ENCODE measurements around the gene CCDC47. TPM values are rescaled to one million over a fixed set of nuclear protein-coding genes. Genes with fewer than 3 reads are reported as not detected.

Gene CCDC47
- total RNA-seq, 8 experiments from 2014 or later = 44.4 to 93.5 (median 54.2) TPM

DNA sequence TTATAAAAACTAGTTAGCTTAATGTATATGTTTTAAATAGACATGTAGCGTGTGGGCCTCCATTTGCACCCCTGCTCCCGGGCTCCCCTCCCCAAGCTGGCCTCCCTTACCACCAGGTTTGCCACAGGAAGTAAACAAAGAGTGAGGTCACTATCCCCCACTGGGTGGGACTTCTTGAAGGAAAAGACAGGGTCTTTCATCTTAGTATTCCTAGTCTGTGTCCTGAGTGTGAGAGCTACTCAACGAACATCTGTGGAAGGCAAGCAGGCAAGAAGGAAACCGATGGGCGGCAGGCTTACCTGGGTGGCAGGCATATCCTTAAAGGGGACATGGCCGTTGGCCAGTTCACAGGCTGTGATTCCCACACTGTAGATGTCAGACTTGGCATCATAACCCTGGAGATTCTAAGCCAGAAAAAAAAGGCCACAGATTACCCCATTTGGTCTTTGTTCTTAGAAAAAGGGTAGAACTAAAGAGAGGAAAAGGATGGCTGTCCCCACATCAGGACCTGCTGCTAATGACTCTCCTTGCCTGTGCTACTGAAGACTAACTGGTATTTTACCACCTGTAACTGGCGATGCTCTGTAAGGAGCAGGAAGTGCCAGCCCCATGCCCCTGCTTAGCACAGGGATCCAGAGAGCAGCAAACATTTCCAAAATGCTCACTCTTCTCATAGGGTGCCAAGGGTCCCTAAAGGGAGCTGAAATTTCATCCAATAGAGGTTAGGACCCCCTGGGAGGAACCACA, 66.9 kb downstream of the CCDC47 start:
- ATAC-seq (replicated peaks in 6 of 8) = no peak
- WGBS, 10 experiments = 55 to 100% (median 95%) methylated on average over 1 to 5 of the region's 7 CpGs; no CpG with 5 or more reads in 2 of the 10 experiments
- Histone ChIP-seq H3K27ac (no peak overlapping the region), H3K4me1 (replicated peaks in 1 of 2) (peaks cover 4 to 9% of the 10 kb centered on the region in 2 donors), H3K4me3 (no peak overlapping the region)
- in situ Hi-C loops (cut with MboI; ENCODE audit: low pct_unique_long_range_greater_than_20kb in 2 of 9, low sequenced_read_pairs in 9 of 9, unreplicated experiment in 9 of 9) = no loop called here

DNA sequence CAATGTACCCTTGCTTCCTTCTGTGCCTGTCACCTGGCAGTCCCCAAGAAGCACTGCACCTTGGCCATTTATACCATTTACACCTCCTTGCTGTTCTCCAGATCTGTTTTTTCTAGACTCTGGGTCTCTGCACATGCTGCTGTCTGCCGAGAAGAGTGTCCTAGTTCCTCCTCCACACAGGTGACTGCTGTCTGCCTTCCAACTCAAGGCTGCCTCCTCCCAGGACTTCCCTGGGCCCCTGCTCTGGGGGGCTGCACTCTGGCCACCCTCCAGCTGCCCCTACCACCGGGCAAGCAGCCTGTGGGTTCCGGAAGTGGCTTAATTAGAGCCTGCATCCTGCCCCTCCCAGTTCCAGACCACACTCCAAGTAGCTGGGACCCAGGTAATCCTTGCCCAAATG, 67.7 kb downstream of the CCDC47 start:
- in situ Hi-C loops (cut with MboI; ENCODE audit: low pct_unique_long_range_greater_than_20kb in 2 of 9, low sequenced_read_pairs in 9 of 9, unreplicated experiment in 9 of 9) = no loop called here
- 69 to 100% (median 96%) methylated on average over 1 to 3 of the region's 3 CpGs; no CpG with 5 or more reads in 5 of the 10 experiments for WGBS, 10 experiments
- ATAC-seq (replicated peaks in 6 of 8) = no peak
- peaks cover 13 to 17% of the 10 kb centered on the region in 2 donors for H3K4me1 ChIP-seq (replicated peaks in 1 of 2)
- no peak overlapping the region for H3K27ac ChIP-seq
- H3K4me3 ChIP-seq = no peak overlapping the region

DNA sequence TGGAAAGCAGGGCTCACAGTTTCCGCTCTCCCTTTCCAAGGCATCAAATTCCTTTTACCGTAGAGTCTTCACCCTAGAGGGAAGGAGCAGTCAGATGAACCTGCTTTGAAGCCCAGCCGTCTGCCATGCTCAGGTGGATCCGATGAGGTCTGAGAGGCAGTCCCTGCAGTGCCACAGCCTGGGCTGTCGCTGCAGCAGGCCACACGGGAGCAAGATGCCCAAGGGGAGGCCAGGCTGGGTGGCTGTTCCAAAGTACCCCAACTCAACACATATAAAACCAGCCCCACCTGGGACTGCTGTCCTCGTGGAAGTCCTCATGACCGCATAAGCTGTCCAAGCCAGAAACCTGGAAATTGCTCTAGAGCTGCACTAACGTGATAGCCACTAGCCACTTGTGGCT, 68.6 kb downstream of the CCDC47 start:
- in situ Hi-C loops (cut with MboI; ENCODE audit: low pct_unique_long_range_greater_than_20kb in 2 of 9, low sequenced_read_pairs in 9 of 9, unreplicated experiment in 9 of 9) = no loop called here
- 20 to 100% (median 88%) methylated on average over 1 to 6 of the region's 9 CpGs; no CpG with 5 or more reads in 4 of the 10 experiments for WGBS, 10 experiments
- no peak overlapping the region for H3K4me3 ChIP-seq
- H3K27ac ChIP-seq = no peak overlapping the region
- ATAC-seq (replicated peaks in 6 of 8) = no peak
- H3K4me1 ChIP-seq (replicated peaks in 1 of 2) = peaks cover 18% of the 10 kb centered on the region in 2 donors

- in situ Hi-C loops (cut with MboI; ENCODE audit: low pct_unique_long_range_greater_than_20kb in 2 of 9, low sequenced_read_pairs in 9 of 9, unreplicated experiment in 9 of 9) = no loop called here
- Histone ChIP-seq H3K4me3 (no peak overlapping the region), H3K4me1 (replicated peaks in 1 of 2) (peaks cover 18% of the 10 kb centered on the region in 2 donors), H3K27ac (no peak overlapping the region)
- WGBS, 10 experiments = 100% methylated on average over 1 of the region's 11 CpGs; no CpG with 5 or more reads in 9 of the 10 experiments
- ATAC-seq (replicated peaks in 6 of 8) = no peak
Observed at GRCh38 chr17:63704259-63704576, 69.2 kb downstream of the CCDC47 start.

GRCh38 chr17:63703556-63704258, 69.7 kb downstream of the CCDC47 start:
- Histone ChIP-seq H3K4me3 (no peak overlapping the region), H3K4me1 (replicated peaks in 1 of 2) (peaks cover 18 to 22% of the 10 kb centered on the region in 2 donors), H3K27ac (no peak overlapping the region)
- in situ Hi-C loops (cut with MboI; ENCODE audit: low pct_unique_long_range_greater_than_20kb in 2 of 9, low sequenced_read_pairs in 9 of 9, unreplicated experiment in 9 of 9) = no loop called here
- 90 to 100% (median 100%) methylated on average over 1 to 9 of the region's 16 CpGs; no CpG with 5 or more reads in 5 of the 10 experiments for WGBS, 10 experiments
- ATAC-seq (replicated peaks in 6 of 8) = no peak

DNA sequence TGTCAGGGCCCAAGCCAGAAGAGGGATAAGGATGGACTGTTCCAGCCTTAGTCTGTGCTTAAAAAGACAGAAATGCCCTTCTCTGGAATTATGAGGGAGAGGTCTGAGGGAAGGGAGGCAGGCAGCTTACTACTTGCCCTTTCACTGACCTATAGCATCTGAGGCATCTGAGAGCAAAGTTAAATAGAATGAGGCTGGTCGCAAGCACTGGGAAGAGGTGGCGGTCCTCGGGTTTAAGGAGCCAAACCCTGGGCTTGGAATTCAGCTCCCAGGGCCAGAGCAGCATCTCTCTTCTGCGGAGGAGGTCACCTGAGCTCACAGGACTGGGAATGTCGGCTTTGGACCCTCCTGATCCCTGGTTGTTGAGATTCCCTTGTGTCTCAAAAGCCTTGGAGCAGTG, 70.4 kb downstream of the CCDC47 start:
- in situ Hi-C loops (cut with MboI; ENCODE audit: low pct_unique_long_range_greater_than_20kb in 2 of 9, low sequenced_read_pairs in 9 of 9, unreplicated experiment in 9 of 9) = no loop called here
- Histone ChIP-seq H3K4me3 (no peak overlapping the region), H3K27ac (no peak overlapping the region)

GRCh38 chr17:63702721-63703015, 70.7 kb downstream of the CCDC47 start:
- Histone ChIP-seq H3K4me1 (replicated peaks in 1 of 2) (peaks cover 18 to 31% of the 10 kb centered on the region in 2 donors), H3K27ac (no peak overlapping the region), H3K4me3 (no peak overlapping the region)
- in situ Hi-C loops (cut with MboI; ENCODE audit: low pct_unique_long_range_greater_than_20kb in 2 of 9, low sequenced_read_pairs in 9 of 9, unreplicated experiment in 9 of 9) = no loop called here
- 66 to 100% (median 87%) methylated on average over 1 to 6 of the region's 6 CpGs; no CpG with 5 or more reads in 4 of the 10 experiments for WGBS, 10 experiments
- ATAC-seq (replicated peaks in 6 of 8) = no peak

More for the DNA sequence above, 70.4 kb downstream of the CCDC47 start:
- WGBS, 10 experiments = 80 to 100% (median 82%) methylated on average over 2 to 5 of the region's 5 CpGs; no CpG with 5 or more reads in 7 of the 10 experiments
- peaks cover 18 to 27% of the 10 kb centered on the region in 2 donors for H3K4me1 ChIP-seq (replicated peaks in 1 of 2)
- no peak for ATAC-seq (replicated peaks in 6 of 8)

- in situ Hi-C loops (cut with MboI; ENCODE audit: low pct_unique_long_range_greater_than_20kb in 2 of 9, low sequenced_read_pairs in 9 of 9, unreplicated experiment in 9 of 9) = no loop called here
- H3K4me3 ChIP-seq = no peak overlapping the region
- WGBS, 10 experiments = 78 to 100% (median 93%) methylated on average over 3 of the region's 19 CpGs; no CpG with 5 or more reads in 7 of the 10 experiments
- no peak overlapping the region for H3K27ac ChIP-seq
- peaks cover 18 to 36% of the 10 kb centered on the region in 2 donors for H3K4me1 ChIP-seq (replicated peaks in 1 of 2)
- no peak for ATAC-seq (replicated peaks in 6 of 8)
Observed at GRCh38 chr17:63701868-63702720, 71.3 kb downstream of the CCDC47 start.

GRCh38 chr17:63701456-63701820, 72.0 kb downstream of the CCDC47 start:
- Histone ChIP-seq H3K27ac (no peak overlapping the region), H3K4me3 (peak overlapping the region in 3 of 5 donors; percentile 55 to 86 (median 77)), H3K4me1 (replicated peaks in 1 of 2) (peaks cover 18 to 37% of the 10 kb centered on the region in 2 donors)
- in situ Hi-C loops (cut with MboI; ENCODE audit: low pct_unique_long_range_greater_than_20kb in 2 of 9, low sequenced_read_pairs in 9 of 9, unreplicated experiment in 9 of 9) = no loop called here
- ATAC-seq (replicated peaks in 6 of 8) = no peak
- 71 to 100% (median 80%) methylated on average over 1 to 4 of the region's 10 CpGs; no CpG with 5 or more reads in 6 of the 10 experiments for WGBS, 10 experiments

- H3K27ac ChIP-seq = peak overlapping the region; percentile 89 to 92
- peak overlapping the region; percentile 55 to 97 (median 77) for H3K4me3 ChIP-seq
- ATAC-seq (replicated peaks in 6 of 8) = peak; percentile 5 to 50 (median 42)
- in situ Hi-C loops (cut with MboI; ENCODE audit: low pct_unique_long_range_greater_than_20kb in 2 of 9, low sequenced_read_pairs in 9 of 9, unreplicated experiment in 9 of 9) = no loop called here
- H3K4me1 ChIP-seq (replicated peaks in 1 of 2) = peaks cover 18 to 37% of the 10 kb centered on the region in 2 donors
- 22 to 61% (median 40%) methylated on average over 3 to 13 of the region's 88 CpGs; no CpG with 5 or more reads in 5 of the 10 experiments for WGBS, 10 experiments
Observed at GRCh38 chr17:63700528-63701455, 72.6 kb downstream of the CCDC47 start.

GRCh38 chr17:63699638-63700527, 73.5 kb downstream of the CCDC47 start, which contains the start of gene LIMD2:
Gene LIMD2, minus strand, starts transcription at chr17:63700125. Its CDS starts 827 bp downstream, at chr17:63699298.
- peak within 1 kb of the TSS; percentile 89 to 92 for H3K27ac ChIP-seq
- H3K4me3 ChIP-seq = peak within 1 kb of the TSS; percentile 55 to 97 (median 77)
- WGBS, 10 experiments = no CpG with 5 or more reads among the region's 133 CpGs
- peaks cover 18 to 37% of the 10 kb centered on the region in 2 donors for H3K4me1 ChIP-seq (replicated peaks in 1 of 2)
- peak; percentile 20 to 68 (median 44) for ATAC-seq (replicated peaks in 6 of 8)
- in situ Hi-C loops (cut with MboI; ENCODE audit: low pct_unique_long_range_greater_than_20kb in 2 of 9, low sequenced_read_pairs in 9 of 9, unreplicated experiment in 9 of 9) = no loop called here
